ENCODE data around the gene ATP1A1. TPM values are rescaled to one million over a fixed set of nuclear protein-coding genes. Genes with fewer than 3 reads are reported as not detected.

The ATP1A1 gene
- total RNA-seq, 1 donor from 2014 or later: 261 TPM

DNA sequence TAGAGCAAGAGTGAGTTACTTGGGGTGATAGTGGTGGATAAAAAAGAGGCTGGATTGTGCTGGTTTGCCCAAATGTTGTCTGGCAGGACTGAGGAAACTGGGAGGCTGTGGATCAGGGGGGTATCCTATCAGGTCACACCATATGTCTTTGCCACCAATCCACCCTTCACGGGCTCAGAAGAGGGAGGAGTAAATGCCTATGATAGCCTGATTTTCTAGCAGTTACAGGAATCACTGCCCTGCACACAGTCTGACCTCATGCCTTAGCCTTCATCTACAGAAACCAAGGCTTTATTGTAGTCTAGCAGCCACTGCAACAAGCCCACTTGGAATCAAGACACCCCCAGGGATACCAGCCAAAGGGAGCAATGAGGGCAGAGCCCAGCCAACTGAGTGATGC is 51.8 kb downstream of the ATP1A1 start:
- H3K4me3 ChIP-seq (ENCODE audit: low read depth, low read length): no peak overlapping the region
- no peak for DNase-seq (ENCODE audit: low read depth)
- TF ChIP-seq, protein P1, sequence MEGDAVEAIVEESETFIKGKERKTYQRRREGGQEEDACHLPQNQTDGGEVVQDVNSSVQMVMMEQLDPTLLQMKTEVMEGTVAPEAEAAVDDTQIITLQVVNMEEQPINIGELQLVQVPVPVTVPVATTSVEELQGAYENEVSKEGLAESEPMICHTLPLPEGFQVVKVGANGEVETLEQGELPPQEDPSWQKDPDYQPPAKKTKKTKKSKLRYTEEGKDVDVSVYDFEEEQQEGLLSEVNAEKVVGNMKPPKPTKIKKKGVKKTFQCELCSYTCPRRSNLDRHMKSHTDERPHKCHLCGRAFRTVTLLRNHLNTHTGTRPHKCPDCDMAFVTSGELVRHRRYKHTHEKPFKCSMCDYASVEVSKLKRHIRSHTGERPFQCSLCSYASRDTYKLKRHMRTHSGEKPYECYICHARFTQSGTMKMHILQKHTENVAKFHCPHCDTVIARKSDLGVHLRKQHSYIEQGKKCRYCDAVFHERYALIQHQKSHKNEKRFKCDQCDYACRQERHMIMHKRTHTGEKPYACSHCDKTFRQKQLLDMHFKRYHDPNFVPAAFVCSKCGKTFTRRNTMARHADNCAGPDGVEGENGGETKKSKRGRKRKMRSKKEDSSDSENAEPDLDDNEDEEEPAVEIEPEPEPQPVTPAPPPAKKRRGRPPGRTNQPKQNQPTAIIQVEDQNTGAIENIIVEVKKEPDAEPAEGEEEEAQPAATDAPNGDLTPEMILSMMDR (conservative IDR thresholded peaks at IDR 0.05; ENCODE audit: low read depth, low read length): no peak

DNA sequence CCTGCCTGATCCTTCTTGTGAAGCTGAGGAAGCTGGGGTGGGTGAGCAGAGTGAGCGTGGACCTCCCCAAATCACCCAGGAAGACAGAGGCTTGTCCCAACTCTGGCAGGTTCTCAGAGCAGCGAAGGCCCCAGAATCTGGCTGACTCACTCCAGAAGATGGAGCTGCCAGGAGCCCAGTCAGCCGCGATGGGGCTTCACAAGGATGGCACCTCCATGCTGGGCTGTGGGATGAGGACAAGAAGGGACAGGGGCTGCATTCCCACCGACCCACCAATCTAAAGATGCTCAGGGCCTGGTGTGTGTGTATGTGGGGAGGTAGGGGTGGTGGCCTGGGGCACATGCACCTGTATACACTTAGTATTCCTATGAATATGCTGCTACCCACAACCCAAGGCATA is 52.9 kb downstream of the ATP1A1 start:
- no peak for DNase-seq (ENCODE audit: low read depth)
- TF ChIP-seq, protein P1 (conservative IDR thresholded peaks at IDR 0.05; ENCODE audit: low read depth, low read length): no peak

DNA sequence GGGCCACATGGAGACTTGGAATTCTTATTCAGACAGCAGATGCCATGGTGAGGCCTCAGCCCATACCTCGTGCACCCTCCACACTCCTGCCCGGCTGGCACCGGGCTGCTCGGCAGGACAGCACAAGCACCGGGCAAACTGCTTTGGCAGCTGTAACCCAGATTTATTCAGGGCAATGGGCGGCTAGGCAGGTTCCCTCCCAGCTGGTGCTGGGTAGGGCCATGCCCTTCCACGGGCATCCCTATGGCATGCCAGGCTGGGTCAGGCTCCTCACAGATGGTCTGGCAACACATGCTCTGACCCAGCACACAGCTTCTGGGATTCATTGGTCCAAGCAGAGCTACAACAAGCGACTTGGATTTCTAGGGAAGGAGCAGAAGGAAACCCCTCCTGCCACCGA is 53.4 kb downstream of the ATP1A1 start:
- TF ChIP-seq, protein P1 (conservative IDR thresholded peaks at IDR 0.05; ENCODE audit: low read depth, low read length): no peak
- H3K4me3 ChIP-seq (ENCODE audit: low read depth, low read length): no peak overlapping the region
- DNase-seq (ENCODE audit: low read depth): no peak

More for the DNA sequence above, 52.9 kb downstream of the ATP1A1 start:
- H3K4me3 ChIP-seq (ENCODE audit: low read depth, low read length): no peak overlapping the region

DNA sequence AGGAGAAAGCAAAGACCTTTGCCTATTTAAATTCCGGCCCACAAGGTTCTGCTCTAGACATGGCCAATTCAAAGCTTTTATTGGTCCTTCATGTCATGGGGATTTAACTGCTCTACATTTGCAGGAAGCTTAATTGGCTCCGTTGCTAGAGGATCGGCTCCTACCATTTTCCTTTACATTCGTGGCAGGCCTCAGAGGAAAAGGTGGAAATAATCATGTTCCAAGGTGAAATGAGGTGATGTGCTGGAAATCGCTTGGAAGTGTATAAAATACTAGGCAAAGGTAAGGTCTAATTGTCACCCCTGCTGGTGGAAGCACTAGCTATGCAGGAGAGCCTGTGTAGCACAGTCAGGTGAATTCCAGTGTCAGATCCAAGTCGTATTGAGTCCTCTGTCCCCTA is 55.5 kb downstream of the ATP1A1 start:
- DNase-seq (ENCODE audit: low read depth): no peak
- no peak overlapping the region for H3K4me3 ChIP-seq (ENCODE audit: low read depth, low read length)
- TF ChIP-seq, protein P1 (conservative IDR thresholded peaks at IDR 0.05; ENCODE audit: low read depth, low read length): no peak

DNA sequence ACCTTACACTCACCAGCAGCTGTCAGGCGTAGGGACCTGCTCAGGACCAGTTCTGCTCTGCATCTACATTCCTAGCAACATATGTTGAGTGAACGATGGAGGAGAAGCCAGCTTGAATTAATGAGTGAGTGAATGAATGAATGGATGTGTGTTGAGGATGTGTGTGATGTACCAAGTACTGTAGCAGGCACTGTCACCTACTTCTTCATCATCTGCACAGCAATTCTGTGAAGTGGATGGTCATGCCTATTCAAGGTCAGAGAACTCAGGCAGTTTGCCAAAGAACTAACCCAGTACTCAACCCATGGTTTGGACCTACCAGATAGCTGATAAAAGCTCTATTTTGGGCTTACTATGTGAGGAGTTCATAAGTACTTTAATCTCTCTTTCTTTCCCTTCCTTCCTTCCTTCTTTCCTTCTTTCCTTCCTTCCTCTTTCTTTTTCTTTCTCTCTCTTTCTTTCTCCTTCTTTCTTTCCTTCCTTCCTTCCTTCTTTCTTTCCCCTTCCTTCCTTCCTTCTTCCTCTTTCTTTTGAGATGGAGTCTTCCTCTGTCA is 56.9 kb downstream of the ATP1A1 start:
- TF ChIP-seq, protein P1 (conservative IDR thresholded peaks at IDR 0.05; ENCODE audit: low read depth, low read length): no peak
- no peak overlapping the region for H3K4me3 ChIP-seq (ENCODE audit: low read depth, low read length)
- no peak for DNase-seq (ENCODE audit: low read depth)

DNA sequence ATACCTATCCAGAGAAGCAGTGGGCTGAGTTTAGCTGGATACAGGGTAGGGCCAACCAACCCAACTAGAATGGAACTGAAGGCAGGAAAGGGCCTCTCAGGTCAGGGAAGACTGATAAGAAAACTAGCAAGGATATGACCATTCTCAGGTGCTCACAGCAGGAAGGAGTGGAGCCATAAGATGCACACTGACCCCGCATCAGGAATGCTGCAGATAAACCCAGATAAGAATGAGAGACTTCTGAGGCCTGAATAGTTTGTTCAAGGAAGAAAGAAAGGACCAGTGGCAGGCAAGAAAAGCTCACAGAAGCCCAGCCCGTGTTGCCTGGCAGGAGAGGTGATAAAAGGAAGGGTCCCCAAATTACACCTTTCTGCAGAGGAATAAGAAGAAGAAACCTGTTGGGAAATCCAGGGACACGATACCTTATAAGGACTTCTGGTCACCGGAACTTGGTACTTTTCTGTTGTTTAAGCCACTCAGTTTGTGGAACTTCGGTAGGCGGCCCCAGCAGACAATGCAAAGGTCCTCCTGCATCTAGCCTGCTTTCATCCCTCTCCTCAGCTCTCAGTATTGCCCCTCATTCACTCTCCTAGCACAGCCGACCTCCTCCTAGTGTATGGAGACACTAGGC is 58.9 kb downstream of the ATP1A1 start:
- TF ChIP-seq, protein P1 (conservative IDR thresholded peaks at IDR 0.05; ENCODE audit: low read depth, low read length): no peak
- no peak for DNase-seq (ENCODE audit: low read depth)
- no peak overlapping the region for H3K4me3 ChIP-seq (ENCODE audit: low read depth, low read length)

All from epithelial cell of proximal tubule (primary cell).